ENCODE results near the gene RING1. TPM values are rescaled to one million over a fixed set of nuclear protein-coding genes. Genes with fewer than 3 reads are reported as not detected.

The RING1 gene
- total and polyA plus RNA-seq, 3 donors from 2014 or later = 36.2 to 60.2 (median 38.0) TPM

DNA sequence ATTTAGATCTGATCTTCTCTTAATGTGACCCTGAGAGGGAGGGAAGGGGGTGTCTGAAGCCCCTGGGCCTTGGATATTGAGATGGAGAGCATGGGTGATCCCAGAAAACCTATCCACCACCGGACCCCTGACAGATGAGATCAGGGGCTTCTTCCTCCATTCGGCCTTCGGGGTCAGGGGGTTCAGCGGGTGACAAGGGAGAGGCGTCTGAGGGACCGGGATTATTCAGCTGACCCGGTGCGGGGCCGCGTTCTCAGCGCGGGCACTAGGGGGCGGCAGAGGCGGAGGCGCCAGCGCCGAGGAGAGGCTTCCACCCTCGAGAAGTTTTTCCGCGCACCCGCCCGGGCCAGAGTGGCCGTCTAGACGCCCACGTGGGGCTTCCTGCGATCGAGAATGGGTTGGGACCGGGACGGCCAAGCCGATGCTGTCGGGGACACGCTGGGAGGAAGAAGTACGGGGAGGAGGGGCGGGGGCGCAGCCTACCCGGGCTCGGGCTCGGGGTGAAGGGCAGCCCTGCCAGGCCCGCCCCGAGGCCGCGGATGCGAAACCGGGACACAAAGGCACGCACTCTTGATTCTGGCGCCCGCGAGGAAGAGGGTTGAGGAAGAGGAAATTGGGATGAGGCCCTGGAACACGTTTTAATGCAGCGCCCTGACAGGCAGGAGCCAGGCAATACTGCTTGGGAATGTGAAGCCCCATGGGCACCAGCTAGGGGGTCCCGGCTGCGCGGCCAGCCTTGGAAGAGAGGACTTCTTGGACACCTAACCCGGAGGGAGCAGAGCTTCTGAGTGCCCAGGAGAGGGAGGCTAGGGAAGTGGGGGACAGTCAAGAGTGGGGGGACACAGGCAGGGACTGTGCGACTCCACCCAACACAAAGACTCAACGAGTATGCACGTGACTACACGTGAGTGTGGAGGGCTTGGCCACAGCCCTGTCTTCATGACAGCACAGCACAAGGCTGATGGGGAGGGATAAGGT is 46.7 kb upstream of the RING1 start:
- WGBS, 2 donors = 6 to 21% methylated on average over 11 to 58 of the region's 58 CpGs
- TF ChIP-seq CTCF (IDR thresholded peaks at IDR 0.05) (peak; percentile 87 to 90 (median 89)), POLR2A (IDR thresholded peaks at IDR 0.05) (no peak)
- Histone ChIP-seq H3K27ac (no peak overlapping the region), H3K27me3 (no peaks in the 10 kb centered on the region), H3K4me1 (peaks cover 10% of the 10 kb centered on the region), H3K9me3 (no peaks in the 10 kb centered on the region), H3K4me3 (peak overlapping the region; percentile 46 to 50), H3K36me3 (ENCODE audit: low read depth, missing control alignments) (no peaks in the 10 kb centered on the region)
- intact Hi-C loops (cut with DNase I; ENCODE audit: low total_unique reads) = loop anchor here (2.0 kb wide), 1 partner anchor 85 kb away; no protein-coding TSS in a partner anchor
- peak; percentile 80 for DNase-seq

- 72 to 88% methylated on average over 4 to 10 of the region's 10 CpGs for WGBS, 2 donors
- H3K36me3 ChIP-seq (ENCODE audit: low read depth, missing control alignments) = no peaks in the 10 kb centered on the region
- H3K4me3 ChIP-seq = no peak overlapping the region
- H3K27ac ChIP-seq = no peak overlapping the region
- H3K9me3 ChIP-seq = no peaks in the 10 kb centered on the region
- H3K4me1 ChIP-seq = peaks cover 10% of the 10 kb centered on the region
- intact Hi-C loops (cut with DNase I; ENCODE audit: low total_unique reads) = loop anchor here (2.0 kb wide), 1 partner anchor 83 kb away; no protein-coding TSS in a partner anchor
- TF ChIP-seq POLR2A (IDR thresholded peaks at IDR 0.05) = no peak
- no peak for TF ChIP-seq CTCF (IDR thresholded peaks at IDR 0.05)
- no peaks in the 10 kb centered on the region for H3K27me3 ChIP-seq
- no peak for DNase-seq
These were observed 44.8 kb upstream of the RING1 start for GRCh38 chr6:33163540-33163939.

- intact Hi-C loops (cut with DNase I; ENCODE audit: low total_unique reads) = no loop called here
- peaks cover 10% of the 10 kb centered on the region for H3K4me1 ChIP-seq
- no peak overlapping the region for H3K27ac ChIP-seq
- no peaks in the 10 kb centered on the region for H3K36me3 ChIP-seq (ENCODE audit: low read depth, missing control alignments)
- DNase-seq = no peak
- H3K27me3 ChIP-seq = no peaks in the 10 kb centered on the region
- 65 to 69% methylated on average over 10 of the region's 10 CpGs for WGBS, 2 donors
- no peak for TF ChIP-seq POLR2A (IDR thresholded peaks at IDR 0.05)
- TF ChIP-seq CTCF (IDR thresholded peaks at IDR 0.05) = no peak
- no peak overlapping the region for H3K4me3 ChIP-seq
- H3K9me3 ChIP-seq = no peaks in the 10 kb centered on the region
These were observed 44.1 kb upstream of the RING1 start for GRCh38 chr6:33164176-33164575.

DNA sequence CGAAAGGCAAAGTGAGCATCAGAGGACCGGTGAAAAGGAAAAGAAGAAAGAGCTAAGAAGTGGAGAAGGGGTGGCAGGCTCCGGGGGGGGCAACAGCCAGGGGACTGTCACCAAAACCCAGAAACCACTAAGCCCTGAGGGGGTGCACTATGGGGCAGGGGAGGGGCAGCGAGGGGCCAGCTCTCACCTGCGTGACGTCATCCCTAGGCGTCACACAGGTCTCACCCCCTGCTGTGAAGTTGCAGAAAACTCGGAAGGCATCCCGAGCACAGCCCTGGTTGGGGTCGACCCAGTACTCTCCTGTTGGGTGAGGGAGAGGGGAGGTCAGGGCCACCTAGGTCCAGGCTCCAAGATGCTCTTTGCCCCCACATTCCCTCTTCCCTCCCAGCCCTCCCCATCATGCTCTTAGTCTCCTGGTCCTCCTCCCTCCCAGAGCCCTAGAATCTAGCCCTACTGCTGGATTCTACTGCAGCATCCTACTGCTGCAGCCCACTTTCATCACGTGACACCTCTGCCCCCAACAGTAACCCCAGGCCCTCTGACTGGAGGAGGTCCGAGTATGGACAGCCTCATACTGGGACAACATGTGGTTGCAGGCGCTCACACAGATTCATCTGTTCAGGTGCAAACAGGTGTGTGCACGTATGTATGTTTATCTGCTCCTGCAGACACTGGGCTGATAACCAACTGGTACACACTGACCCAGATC is 43.5 kb upstream of the RING1 start:
- H3K36me3 ChIP-seq (ENCODE audit: low read depth, missing control alignments) = no peaks in the 10 kb centered on the region
- H3K9me3 ChIP-seq = no peaks in the 10 kb centered on the region
- H3K27ac ChIP-seq = no peak overlapping the region
- 69 to 77% methylated on average over 13 to 14 of the region's 14 CpGs for WGBS, 2 donors
- TF ChIP-seq POLR2A (IDR thresholded peaks at IDR 0.05) = no peak
- no peak for TF ChIP-seq CTCF (IDR thresholded peaks at IDR 0.05)
- H3K27me3 ChIP-seq = no peaks in the 10 kb centered on the region
- no peak for DNase-seq
- intact Hi-C loops (cut with DNase I; ENCODE audit: low total_unique reads) = no loop called here
- no peak overlapping the region for H3K4me3 ChIP-seq
- H3K4me1 ChIP-seq = peaks cover 10% of the 10 kb centered on the region

Data from testis (tissue), 3 donors.